Stimulated activated CD4-positive, alpha-beta T cell treated with anti-CD3 and anti-CD28 coated beads, Interleukin-12 subunit alpha, Interleukin-12 subunit beta, amount 100 ng/mL, for 24 hours (primary cell): Measurements from ENCODE around the gene RFC1.
A peak's percentile ranks its signal among the peaks of the same experiment; 100 is the strongest.
"Not testable (repeated sequence)": the region's sequence is repeated elsewhere in the genome, so short reads cannot be mapped to it uniquely, and the experiment has no call there.

ENCODE experiments used
- DNase-seq, 2 experiments: peaks; one replicate each; pipeline ENCODE4 v3.0.0-alpha.2; 2020; ENCODE audit warnings: low read depth in 2 of 2

The RFC1 gene

DNA sequence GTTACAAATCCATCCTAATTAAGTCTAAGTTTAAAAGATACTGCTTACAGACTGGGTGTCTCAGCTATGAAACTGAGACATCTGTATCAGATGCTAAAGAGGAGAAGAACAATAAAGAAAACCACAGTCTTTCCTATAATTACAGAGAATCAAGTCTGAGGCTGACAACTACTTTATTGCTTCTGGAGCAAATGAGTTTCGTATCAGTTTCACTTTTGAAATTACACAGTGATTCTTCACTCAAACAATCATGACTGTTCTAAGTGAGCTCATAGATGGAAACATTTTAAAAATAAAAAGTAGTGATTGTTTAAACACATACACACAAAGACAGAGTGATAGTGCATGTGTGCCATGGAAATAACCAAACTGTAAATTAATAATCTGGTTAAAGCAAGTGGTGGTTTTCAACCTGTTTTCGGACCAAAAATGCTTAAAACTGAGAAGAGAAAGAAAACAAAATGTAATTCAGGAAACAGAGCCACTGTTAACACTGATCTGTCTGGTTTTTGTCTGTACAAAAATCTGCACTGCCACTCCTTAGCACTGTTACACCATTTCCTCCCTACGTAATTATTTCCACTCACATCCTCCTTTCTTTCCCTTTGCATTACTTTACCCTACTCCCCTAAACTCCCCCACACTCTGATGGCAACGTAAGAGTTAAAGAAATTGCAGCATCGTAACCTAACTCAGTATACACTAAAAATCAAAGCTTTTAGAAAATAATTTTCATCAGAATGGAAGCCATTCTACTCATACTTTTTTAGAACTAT lies 12.5 kb downstream of the RFC1 start:
- DNase-seq: no peak

DNA sequence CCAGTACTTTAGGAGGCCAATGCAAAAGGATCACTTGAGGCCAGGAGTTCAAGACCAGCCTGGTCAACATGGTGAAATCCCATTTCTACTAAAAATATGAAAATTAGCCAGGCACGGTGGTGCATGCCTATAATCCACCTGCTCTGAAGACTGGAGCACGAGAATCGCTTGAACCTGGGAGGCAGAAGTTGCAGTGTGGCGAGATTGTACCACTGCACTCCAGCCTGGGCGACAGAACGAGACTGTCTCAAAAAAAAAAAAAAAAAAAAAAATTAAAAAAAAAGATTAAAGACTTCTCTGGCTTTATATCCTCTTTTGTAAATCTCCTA lies 13.0 kb downstream of the RFC1 start:
- DNase-seq: not testable (repeated sequence)

DNA sequence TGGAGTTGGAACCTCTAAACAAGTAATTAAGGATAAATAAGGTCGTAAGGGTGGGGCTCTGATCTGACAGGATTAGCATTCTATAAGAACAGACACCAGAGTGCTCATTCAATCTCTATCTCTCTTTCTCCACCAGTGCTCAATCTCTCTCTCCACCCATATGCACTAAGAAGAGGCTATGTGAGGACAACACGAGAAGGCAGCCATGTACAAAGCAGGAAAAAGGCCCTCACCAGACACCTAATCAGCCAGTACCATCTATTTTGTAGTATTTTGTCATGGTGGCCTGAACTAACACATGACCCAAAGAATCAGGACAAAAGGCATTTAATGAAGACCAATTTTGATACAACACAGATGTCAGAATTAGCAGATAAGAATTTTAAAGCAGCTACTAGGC lies 16.8 kb downstream of the RFC1 start:
- DNase-seq: no peak

DNA sequence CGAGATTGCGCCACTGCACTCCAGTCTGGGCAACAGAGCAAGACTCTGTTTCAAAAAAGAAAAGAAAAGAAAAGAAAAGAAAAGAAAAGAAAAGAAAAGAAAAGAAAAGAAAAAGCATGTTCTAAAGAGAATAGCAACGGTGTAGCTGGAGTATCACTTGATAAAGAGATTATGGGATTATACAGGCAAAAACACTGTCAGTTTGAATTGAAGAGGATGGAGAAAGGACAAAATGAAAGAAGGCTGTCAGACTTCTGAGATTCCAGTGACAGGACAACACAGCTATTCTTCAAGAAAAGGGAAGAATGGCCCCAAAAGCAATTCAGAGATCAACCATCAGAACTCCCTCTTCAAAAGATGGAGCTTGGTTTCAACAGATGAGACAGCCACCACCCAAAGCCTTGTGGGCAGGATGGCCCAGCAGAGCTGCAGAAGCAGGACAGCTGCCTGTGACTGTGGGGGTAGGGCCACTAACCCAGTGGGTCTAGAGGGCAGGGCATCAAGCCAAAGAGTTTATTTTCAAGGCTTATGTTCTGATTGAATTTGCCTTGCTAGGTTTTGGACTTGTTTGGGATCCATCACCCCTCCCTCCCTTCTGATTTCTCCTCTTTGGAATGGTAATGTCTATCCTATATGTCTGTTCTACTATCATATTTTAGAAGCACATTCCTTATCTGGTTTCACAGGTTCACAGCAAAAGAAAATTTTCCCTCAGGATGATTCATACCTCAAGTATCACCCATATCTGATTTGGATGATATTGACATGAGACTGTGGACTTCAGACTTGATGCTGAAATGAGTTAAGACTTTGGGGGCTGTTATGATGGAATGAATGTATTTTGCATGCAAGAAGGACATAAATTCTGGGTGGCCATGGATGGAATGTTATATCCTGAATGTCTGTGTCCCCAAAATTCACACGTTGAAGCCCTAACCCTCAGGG lies 17.5 kb downstream of the RFC1 start:
- peak in 1 of 2 experiments; percentile 12 for DNase-seq

DNA sequence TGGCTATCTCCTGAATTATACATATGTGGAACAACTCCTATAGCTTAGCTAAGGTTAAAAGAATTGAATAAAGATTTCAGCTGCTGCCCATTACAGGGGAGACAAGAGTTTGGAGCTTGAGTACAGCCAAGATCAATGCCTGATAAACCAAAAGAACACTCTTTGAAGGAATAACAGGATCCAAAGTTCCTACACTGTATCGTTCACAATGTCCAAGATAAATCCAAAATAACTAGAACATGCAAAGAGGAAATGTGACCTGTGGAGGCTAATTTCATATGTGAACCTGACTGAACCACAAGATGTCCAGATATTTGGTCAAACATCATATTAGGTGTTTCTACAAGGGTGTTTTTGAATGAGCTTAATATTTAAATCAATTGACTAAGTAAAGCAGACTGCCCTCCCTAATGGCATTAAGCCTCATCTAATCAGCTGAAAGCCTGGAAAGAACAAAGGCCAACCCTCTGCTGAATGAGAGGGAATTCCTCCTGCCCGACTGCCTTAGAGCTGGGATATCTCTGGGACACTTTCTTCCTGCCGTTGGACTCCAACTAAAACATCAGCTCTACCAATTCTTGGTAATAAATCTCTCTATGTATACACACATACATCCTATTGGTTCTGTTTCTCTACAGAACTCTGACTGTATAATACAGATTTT lies 19.2 kb downstream of the RFC1 start:
- DNase-seq: no peak

DNA sequence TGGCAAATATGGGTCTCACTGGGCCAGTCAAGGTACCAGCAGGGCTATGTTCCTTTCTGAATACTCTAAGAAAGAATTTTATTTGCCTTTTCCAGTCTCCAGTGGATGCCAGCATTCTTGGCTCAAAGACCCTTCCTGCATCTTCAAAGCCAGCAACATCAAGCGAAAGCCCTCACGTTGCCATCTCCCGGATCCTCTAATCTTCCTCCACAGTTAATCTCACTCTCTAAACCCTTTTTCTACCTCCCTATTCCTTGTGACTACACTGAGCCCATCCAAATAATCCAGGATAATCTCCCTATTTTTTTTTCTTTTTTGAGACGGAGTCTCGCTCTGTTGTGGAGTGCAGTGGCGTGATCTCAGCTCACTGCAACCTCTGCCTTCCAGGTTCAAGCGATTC lies 23.4 kb downstream of the RFC1 start:
- DNase-seq: no peak

DNA sequence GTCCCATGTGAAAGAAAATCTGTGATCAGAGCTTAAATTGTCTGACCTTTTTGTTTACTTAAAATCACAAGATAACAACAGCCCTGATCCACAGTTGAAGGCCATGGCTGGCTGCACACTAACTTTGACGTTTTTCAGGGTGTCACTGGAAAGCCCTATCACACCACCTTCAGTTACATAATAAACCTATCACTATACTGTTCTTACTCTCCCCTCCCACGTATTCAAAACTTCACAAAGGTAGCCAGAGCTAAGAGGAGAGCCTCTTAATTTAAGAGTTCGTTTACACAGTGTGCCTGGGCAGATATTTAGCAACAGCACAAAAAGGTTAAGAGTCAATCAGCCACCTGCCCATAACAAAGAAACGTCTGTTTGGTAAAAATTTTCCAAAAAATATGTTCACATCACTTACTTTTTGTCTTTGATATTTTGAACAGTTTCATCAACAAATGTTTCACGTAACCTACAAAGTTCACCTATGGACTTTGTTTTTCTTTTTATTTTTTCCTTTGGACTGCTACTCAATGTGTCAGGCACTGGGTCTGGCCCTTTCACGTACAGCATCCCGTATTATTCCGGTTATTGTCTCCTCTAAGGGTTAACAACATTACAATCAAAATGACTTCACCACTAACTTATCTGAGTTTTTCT lies 25.0 kb downstream of the RFC1 start:
- no peak for DNase-seq

DNA sequence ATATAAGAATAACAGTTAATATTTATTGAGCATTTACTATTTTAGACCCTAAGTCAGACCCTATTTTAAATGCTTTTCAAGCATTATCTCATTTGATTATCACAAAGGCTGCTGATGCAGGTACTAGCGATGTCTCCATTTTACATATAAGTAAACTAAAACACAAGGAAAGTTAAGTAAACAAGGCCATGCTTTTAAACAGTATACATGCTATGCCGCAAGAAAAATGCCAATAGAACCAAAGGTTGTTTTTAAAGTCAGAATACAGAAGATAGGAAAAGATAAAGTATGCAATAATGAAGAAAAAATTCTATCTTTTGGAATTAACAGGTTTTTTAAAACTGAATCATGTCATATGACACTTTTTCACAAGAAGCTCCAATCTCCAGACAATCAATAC lies 26.2 kb downstream of the RFC1 start:
- DNase-seq: no peak

DNA sequence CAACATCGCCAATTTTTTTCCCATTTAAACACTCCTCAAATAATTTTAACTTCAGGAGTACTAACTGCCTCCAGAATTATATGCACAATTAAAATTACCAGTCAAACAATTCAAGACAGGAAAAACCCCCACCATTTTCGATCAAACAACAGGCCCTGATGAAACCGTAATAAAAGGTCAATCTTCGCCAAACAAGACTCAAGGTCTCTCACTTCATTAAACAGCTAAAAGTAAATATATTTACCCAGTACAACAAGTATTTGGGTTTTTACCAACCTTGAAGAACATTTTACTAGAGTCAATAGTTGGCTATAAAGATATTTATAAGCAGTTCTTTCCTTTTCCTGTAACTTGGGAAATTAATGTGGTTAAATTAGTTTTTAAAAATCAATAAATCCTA lies 28.3 kb downstream of the RFC1 start:
- no peak for DNase-seq

DNA sequence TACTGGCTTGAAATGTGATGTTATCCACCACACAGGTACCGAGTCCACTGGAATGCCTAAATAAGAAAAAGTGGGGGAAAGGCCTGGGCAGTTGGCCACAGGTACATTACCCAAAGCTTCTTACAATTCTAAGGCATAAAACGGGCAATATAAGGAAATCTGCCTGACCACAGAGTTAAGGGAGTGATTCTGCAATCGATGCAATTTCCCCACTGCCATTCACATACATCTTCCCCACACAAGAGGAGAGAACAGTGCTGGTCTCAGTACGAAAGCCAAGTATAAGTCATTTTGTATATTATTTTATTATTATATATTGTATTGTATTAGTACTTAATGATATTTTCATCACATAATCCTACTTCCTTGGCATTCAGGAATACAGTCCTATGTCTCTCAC lies 30.6 kb downstream of the RFC1 start:
- no peak for DNase-seq

DNA sequence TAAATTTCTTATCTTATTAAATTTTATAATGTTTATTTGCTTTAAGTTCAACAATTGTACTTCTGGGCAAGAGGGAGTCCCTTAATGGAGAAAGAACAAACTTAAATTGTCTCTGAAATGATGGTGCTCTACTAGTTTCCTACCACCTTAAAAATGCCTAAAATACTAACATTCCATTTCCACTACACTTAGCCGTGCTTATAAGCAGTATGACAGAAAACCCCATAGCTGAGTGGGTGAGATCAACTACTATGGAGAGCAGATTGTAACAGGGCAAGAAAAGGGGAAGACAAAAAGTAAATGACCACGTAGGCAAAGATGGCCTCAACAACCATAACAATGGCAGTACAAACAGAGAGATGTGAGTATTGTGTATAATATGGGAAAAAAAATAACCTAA lies 35.0 kb downstream of the RFC1 start:
- no peak for DNase-seq

DNA sequence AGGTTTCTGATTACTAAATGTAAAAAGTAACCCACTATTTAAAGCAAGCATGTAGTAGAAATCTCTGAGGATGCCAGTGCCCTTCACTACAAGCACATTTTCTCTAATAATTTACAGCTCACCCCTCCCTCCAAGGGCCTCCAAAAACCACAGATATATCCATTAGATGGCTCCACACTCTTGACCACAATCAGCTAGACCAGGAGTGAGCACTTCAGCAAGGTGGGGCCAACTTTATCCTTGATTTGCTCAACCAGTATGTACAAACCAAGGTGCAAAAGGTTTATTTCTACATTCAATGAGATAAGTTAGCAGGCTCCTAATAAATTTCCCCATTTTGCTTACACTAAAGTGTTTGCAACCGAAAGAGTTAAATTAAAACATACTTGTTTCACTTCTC lies 35.8 kb downstream of the RFC1 start:
- DNase-seq: no peak

DNA sequence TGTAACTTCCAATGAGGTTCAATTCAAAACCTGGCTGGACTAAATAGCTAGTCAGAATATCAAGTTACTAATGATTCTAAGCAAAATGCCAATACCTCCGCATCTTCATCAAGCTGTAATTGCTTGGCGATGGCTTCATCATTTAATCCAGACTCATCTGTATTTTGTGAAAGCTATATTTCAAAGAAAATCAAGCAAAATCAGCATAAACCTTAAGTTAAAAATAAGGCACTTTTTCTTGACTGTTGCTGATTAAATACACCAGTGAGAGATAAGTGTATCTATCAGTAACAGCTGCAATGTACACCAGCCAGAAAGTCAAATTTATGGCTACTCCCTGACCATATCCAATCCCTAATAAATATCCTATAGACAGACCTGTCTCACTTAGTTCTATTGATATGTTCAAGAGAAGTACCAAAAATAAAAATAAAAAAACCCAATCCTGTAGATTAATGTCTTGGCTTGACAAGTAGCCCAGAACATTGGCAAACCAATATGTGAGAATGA lies 39.6 kb downstream of the RFC1 start:
- DNase-seq: no peak

DNA sequence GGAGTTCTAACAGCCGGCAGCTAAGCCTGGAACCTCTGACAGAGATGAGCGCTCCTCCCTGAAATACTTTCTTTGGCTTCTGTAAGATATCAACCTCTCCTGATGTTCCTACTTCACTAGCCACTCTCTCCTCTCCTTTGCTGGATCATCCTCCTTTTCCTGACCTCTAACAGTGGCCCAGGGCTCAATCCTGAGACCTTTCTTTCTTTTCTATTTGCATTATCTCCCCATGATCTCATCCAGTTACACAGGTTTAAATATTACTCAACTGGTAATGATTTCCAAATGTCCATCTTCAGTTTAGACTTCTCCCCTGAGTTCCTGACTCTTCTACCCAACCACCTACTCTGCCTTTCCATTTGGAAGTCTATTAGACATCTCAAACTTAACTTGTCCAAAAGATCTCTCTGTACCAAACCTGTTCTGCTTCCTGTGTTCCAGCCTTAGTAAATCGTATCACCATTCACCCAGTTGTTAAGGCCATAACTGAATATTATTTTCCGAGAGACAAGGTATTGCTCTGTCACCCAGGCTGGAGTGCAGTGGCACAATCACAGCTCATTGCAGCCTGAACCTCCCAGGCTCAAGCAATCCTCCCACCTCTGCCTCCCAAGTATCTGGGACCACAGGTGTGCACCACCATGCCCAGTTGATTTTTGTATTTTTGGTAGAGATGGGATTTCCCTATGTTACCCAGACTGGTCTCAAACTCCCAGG lies 41.1 kb downstream of the RFC1 start:
- no peak for DNase-seq

DNA sequence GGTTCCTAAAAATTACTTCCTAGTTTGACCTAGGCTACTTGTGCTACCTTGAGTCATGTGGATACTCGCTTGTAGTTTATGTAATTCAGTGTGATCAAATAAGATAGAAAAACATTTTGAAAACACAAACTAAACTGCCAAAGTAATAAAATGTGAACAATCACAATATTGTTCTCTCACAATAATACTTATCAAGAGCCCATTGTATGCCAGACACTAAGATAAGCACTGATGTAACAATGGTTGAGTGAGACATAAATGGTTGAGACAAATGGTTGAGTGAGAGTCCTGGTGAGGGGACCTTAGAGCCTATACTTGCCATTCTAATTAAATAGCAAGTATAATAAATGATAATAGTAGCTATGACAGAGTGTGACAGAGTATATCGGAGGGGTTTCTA lies 41.7 kb downstream of the RFC1 start:
- no peak for DNase-seq

DNA sequence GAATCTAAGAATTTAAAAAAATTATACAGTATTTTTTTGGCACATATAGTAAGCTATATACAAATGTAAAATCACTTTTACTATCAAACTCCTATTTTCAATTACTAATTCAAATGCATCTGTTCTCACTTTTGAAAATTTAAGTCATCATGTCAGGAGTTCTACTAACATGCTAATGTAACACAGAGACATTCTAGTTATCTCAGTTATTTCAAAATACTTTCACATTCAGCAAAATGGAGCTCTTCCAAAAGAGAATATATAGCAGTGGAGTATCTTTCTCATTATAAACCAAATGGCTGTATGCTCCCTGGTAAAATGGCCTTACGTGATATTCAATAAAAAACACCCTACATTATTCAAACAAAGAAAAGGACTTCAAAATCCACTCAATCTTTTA lies 42.3 kb downstream of the RFC1 start:
- no peak for DNase-seq

DNA sequence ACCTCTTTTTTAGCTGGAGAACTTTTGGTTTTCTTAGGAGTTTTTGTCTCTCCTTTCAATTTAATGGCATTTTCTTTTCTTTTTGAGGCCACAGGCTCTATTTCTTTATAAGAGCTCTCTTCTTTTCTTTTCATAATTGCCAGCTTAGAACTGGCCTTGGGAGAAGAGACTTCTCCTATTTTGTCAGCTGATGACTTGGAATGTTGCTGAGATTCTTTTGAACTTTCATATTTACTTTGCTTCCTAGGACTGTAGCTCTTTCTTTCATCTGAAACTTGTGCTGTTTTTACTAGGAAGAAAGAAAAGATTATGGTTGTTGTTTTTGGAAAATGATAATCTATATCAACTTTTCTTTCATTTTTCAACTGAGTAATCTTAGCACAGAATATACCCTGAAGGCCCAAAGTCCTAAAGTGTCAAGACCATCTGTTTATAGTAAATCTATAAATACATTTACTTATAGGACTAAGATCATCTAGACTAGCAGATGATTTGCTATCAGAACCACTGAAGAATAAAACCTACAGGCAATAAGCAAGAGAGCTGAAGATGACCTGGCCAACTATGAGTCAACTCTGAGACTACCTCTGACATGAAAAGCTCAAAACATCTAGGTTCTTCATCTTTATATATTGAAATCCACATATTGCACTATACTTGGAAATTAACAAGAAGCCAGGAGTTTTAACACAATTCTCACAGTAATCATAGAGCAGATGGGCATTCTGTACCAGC lies 45.6 kb downstream of the RFC1 start:
- DNase-seq: no peak

DNA sequence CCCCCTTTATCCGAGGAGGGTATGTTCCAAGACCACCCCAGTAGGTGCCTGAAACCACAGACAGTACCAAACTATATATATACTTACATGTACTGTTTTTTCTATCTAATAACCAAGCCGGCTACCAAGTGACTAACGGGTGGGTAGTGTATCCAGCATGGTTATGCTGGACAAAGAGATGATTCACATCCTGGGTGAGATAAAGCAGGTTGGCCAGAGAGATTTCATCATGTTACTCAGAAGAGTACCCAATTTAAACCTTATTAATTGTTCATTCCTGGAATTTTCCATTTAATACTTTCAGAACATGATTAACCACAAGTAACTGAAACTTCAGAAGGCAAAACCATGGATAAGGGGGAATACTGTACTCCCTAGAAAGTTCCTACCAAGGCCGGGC lies 46.5 kb downstream of the RFC1 start:
- DNase-seq: no peak

DNA sequence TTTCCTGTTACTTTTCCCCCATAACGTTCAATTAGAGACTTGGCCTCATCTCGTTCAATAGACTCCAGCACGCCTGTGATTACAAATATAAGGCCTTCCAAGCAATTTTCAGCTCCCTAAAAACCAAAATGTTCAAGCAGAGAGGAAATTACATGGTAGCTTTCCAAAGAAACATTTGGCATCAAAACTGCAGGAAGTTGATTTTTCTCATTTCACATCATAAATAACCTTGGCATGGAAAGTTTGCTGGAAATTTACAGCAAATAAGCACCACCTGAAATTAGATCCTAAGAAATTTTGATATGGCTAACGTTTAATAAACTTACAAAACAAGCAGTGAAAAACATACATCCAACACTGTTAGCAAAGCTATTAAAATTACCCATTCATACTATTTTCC lies 53.3 kb downstream of the RFC1 start:
- no peak for DNase-seq

DNA sequence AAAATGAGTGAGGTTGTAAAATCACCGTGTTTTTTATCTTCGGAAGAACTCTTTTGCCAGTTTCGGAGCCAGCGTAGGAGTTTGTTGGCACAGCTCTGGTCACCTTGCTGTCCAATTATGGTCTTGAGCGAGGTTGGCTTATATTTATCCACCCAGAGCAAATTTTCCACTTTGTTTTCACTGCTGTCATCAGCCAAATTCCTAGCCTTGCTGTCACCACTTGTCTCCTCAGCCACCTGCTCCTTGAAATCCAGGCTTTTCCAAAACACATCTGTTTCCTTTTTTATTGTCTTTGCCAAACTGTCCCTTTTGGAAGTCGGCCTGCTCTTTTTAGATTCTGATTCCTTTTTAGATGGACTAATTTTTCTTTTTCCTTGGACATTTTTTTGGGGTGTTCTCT lies 57.6 kb downstream of the RFC1 start:
- DNase-seq: no peak
